ENCODE data around the gene ERCC6.

- TF ChIP-seq, protein P1, sequence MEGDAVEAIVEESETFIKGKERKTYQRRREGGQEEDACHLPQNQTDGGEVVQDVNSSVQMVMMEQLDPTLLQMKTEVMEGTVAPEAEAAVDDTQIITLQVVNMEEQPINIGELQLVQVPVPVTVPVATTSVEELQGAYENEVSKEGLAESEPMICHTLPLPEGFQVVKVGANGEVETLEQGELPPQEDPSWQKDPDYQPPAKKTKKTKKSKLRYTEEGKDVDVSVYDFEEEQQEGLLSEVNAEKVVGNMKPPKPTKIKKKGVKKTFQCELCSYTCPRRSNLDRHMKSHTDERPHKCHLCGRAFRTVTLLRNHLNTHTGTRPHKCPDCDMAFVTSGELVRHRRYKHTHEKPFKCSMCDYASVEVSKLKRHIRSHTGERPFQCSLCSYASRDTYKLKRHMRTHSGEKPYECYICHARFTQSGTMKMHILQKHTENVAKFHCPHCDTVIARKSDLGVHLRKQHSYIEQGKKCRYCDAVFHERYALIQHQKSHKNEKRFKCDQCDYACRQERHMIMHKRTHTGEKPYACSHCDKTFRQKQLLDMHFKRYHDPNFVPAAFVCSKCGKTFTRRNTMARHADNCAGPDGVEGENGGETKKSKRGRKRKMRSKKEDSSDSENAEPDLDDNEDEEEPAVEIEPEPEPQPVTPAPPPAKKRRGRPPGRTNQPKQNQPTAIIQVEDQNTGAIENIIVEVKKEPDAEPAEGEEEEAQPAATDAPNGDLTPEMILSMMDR (IDR thresholded peaks at IDR 0.05), result no peak
- no peak for TF ChIP-seq POLR2A (IDR thresholded peaks at IDR 0.05)
These were observed 14.4 kb downstream of the ERCC6 start for GRCh38 chr10:49524496-49524895.

Data from Peyer's patch (tissue), 4 donors.